Heart right ventricle (tissue), 16 donors: ENCODE measurements around the gene RHOU. TPM values are rescaled to one million over a fixed set of nuclear protein-coding genes. Genes with fewer than 3 reads are reported as not detected.

Experiments used
- ATAC-seq, 8 donors: fragments of 200-7000 bp; cut with Tn5 transposase; one replicate each; pipeline ENCODE4 v1.9.1; 2020; ENCODE audit warnings: mild to moderate bottlenecking in 8 of 8, moderate library complexity in 8 of 8, moderate number of reproducible peaks in 1 of 8
- DNase-seq, 2 donors: peaks; one replicate each; pipeline ENCODE4 v3.0.0-alpha.2; 2020
- H3K27ac ChIP-seq, 10 donors: fragments of 200-600 bp; sonication (generic) in 2 of 10; one replicate each; pipeline versions ENCODE4 v1.5.0 to v1.8.0; 2020 to 2022; ENCODE audit warnings: mild to moderate bottlenecking in 3 of 10
- H3K27me3 ChIP-seq, 7 donors: fragments of 200-600 bp; one replicate each; pipeline ENCODE4 v1.8.0; 2021 to 2022; ENCODE audit warnings: mild to moderate bottlenecking in 2 of 7
- H3K36me3 ChIP-seq, 9 donors: fragments of 200-600 bp; sonication (generic) in 1 of 9; one replicate each; pipeline versions ENCODE4 v1.5.0 to v1.8.0; 2020 to 2022; ENCODE audit warnings: mild to moderate bottlenecking in 2 of 9
- H3K4me1 ChIP-seq, 9 donors: fragments of 200-600 bp; sonication (generic) in 1 of 9; one replicate each; pipeline versions ENCODE4 v1.5.0 to v1.8.0; 2020 to 2022; ENCODE audit warnings: mild to moderate bottlenecking in 4 of 9
- H3K4me3 ChIP-seq, 10 donors: fragments of 200-600 bp; sonication (generic) in 2 of 10; one replicate each; pipeline versions ENCODE4 v1.5.0 to v1.8.0; 2020 to 2022; ENCODE audit warnings: mild to moderate bottlenecking in 7 of 10, moderate library complexity in 2 of 10
- H3K9me3 ChIP-seq, 11 donors: fragments of 200-600 bp in 10 of 11; sonication (generic) in 2 of 11; one replicate each; pipeline versions ENCODE4 v1.5.0 to v1.8.0; 2013 to 2022; ENCODE audit warnings: mild to moderate bottlenecking in 2 of 11, control low read depth in 1 of 11, moderate library complexity in 1 of 11
- WGBS, 2 donors: extraction: QIAGEN DNeasy Blood & Tissue Kit; methylation state at CpG; one replicate each; pipeline ENCODE4 v1.1.7; 2013; ENCODE audit warnings: inconsistent platforms in 1 of 2; 5-methylcytosine and 5-hydroxymethylcytosine counted together
- intact Hi-C, 10 donors: fragments of 100-400 bp; cut with DNase I; formaldehyde crosslinking; loops; one replicate each; pipeline versions ENCODE4 v1.11.1 to v1.14.2; 2022
- polyA plus RNA-seq, 2 donors: library from polyadenylated mRNA; stranded (reverse); fragments of 200-250 nt; gene quantifications; one replicate each; pipeline ENCODE4 v1.2.3, GENCODE V29; 2013
- total RNA-seq, 10 donors: library from RNA; stranded (reverse); fragmentation: NEBNext Ultra II Directional in 3 of 10; extraction: Animal tissue kit (Norgen Biotek cat#: 25700) in 3 of 10; gene quantifications; one replicate each; pipeline versions ENCODE4 v1.2.1 to v1.2.4, GENCODE V29; 2021 to 2023
- TF ChIP-seq, protein P1 (sequence below), 9 donors: fragments of 200-600 bp; sonication (generic) in 2 of 9; IDR thresholded peaks; one replicate each; pipeline versions ENCODE4 v1.5.0 to v1.8.0; 2021 to 2022; ENCODE audit warnings: antibody characterized with exemption in 9 of 9, mild to moderate bottlenecking in 5 of 9, moderate library complexity in 1 of 9
- donor health status: Arrhythmogenic right ventricular cardiomyopathy.
- donor health status: ischemic (EF 13 %, LVEDD 7.1; RV severe dilation, severe dysfunction).
- donor health status: healthy with polysubstance abuse.
- donor health status: DM: no; HTN: yes; CAD: no.
- donor health status: DM: no; HTN: no; CAD: no.
- donor health status: ischemic (EF 25% LVEDD 6.9; RV normal size, moderate dysfunction).
- donor health status: ischemic (EF 25% LVEDD 5.7; RV mildly dilated, moderate dysfunction).
- donor health status: healthy.
- donor health status: DM: yes; HTN: yes; CAD: no.
- donor health status: Ischemic cardiomyopathy.
- donor health status: ischemic (EF 35%, LVEDD 5.7; RV mildly dilated, moderate dysfunction).
- donor health status: nonischemic (EF 11% LVEDD 7.7; RV severe dilation, severe dysfunction).
- donor health status: DM: yes; HTN: yes; CAD: no.
- donor health status: PGD.
- donor health status: ischemic (EF 29% LVEDD 5.4; RV normal size, mild dysfunction).
- donor health status: nonischemic (EF 23%, LVEDD 6.1; RV moderate dilation, normal function).

Gene RHOU
- total and polyA plus RNA-seq, 12 donors = 1.00 to 10.8 (median 3.3) TPM

- peaks cover 0 to 5% (median 0%) of the 10 kb centered on the region in 9 donors for H3K4me1 ChIP-seq
- 47 to 66% methylated on average over 3 of the region's 3 CpGs for WGBS, 2 donors
Measured at GRCh38 chr1:228763561-228763960, 28.3 kb downstream of the RHOU start.

DNA sequence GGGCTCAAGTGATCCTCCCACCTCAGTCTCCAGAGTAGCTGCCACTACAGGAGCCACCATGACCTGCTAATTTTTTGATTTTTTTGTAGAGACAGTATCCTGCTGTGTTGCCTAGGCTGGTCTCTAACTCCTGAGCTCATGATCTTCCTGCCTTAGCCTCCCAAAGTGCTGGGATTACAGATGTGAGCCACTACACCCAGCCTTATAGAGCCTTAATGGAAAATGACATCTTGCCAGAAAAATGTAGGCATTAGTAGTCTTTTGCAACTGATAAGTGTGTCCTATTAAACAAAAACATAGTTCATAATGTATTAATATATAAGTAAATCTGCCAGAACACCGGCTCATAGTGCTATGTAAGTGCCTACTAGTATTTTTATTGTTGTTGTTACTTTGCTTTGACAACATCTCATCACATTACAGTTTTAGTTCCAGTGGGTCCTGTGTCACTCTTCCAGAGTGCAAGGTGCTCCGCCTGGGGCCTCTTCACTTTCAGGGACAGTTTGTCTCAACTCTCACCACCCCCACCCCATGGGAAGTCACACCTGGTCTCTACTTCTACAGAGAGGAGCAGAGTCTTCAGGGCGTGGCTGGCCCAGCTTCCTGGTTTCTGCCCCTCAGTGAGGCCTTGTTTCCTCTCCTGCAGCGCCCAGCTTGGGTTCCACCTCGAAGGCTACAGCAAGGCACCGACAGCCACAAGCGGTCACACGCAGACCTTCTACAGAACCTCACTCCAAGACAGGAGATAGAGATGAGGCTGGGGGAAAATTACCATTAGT is 30.1 kb downstream of the RHOU start:
- no peak for ATAC-seq
- WGBS, 2 donors = 84 to 85% methylated on average over 8 of the region's 8 CpGs

More at GRCh38 chr1:228763561-228763960, 28.3 kb downstream of the RHOU start:
- TF ChIP-seq, protein P1, sequence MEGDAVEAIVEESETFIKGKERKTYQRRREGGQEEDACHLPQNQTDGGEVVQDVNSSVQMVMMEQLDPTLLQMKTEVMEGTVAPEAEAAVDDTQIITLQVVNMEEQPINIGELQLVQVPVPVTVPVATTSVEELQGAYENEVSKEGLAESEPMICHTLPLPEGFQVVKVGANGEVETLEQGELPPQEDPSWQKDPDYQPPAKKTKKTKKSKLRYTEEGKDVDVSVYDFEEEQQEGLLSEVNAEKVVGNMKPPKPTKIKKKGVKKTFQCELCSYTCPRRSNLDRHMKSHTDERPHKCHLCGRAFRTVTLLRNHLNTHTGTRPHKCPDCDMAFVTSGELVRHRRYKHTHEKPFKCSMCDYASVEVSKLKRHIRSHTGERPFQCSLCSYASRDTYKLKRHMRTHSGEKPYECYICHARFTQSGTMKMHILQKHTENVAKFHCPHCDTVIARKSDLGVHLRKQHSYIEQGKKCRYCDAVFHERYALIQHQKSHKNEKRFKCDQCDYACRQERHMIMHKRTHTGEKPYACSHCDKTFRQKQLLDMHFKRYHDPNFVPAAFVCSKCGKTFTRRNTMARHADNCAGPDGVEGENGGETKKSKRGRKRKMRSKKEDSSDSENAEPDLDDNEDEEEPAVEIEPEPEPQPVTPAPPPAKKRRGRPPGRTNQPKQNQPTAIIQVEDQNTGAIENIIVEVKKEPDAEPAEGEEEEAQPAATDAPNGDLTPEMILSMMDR (IDR thresholded peaks at IDR 0.05) = no peak
- intact Hi-C loops = no loop called here
- no peaks in the 10 kb centered on the region for H3K36me3 ChIP-seq
- no peak overlapping the region for H3K4me3 ChIP-seq
- H3K27ac ChIP-seq = no peak overlapping the region
- no peak for ATAC-seq
- peaks cover 0 to 59% (median 15%) of the 10 kb centered on the region in 7 donors for H3K27me3 ChIP-seq
- no peaks in the 10 kb centered on the region for H3K9me3 ChIP-seq
- no peak for DNase-seq

DNA sequence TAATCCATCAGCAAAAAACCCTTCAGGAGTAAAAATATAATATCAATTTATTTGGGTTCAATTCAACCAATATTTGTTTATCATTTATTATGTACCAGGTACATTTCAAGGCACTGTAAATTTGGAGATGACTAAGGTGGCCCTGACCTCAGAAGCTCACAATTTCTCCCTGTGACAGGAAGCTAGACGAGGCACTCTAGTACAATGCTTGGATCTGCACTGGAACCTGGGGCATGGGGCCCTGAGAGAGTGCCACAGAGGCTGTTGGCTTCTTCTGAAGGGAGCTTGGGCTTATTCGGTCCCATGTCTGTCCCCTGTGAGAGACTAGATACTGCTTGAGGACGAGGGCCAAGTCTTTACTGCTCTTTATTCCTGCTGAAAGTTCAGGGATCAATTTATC is 31.5 kb downstream of the RHOU start:
- no peak overlapping the region for H3K27ac ChIP-seq
- DNase-seq (no peak), ATAC-seq (no peak)
- intact Hi-C loops = no loop called here
- TF ChIP-seq, protein P1 (IDR thresholded peaks at IDR 0.05) = no peak
- WGBS, 2 donors = 85 to 86% methylated on average over 3 of the region's 3 CpGs
- H3K4me1 ChIP-seq = peaks cover 0 to 5% (median 0%) of the 10 kb centered on the region in 9 donors
- H3K4me3 ChIP-seq = no peak overlapping the region
- H3K9me3 ChIP-seq = no peaks in the 10 kb centered on the region
- peaks cover 0 to 41% (median 14%) of the 10 kb centered on the region in 7 donors for H3K27me3 ChIP-seq
- no peaks in the 10 kb centered on the region for H3K36me3 ChIP-seq

More for the DNA sequence above, 30.1 kb downstream of the RHOU start:
- Histone ChIP-seq H3K36me3 (no peaks in the 10 kb centered on the region), H3K27ac (no peak overlapping the region), H3K9me3 (no peaks in the 10 kb centered on the region), H3K4me3 (no peak overlapping the region), H3K4me1 (peaks cover 0 to 5% (median 0%) of the 10 kb centered on the region in 9 donors), H3K27me3 (peaks cover 0 to 51% (median 18%) of the 10 kb centered on the region in 7 donors)
- intact Hi-C loops = no loop called here
- DNase-seq = no peak
- TF ChIP-seq, protein P1 (IDR thresholded peaks at IDR 0.05) = no peak

GRCh38 chr1:228767636-228768354 is 32.5 kb downstream of the RHOU start:
- TF ChIP-seq, protein P1 (IDR thresholded peaks at IDR 0.05) = no peak
- ATAC-seq (no peak), DNase-seq (no peak)
- 55 to 60% methylated on average over 6 of the region's 6 CpGs for WGBS, 2 donors
- Histone ChIP-seq H3K4me3 (no peak overlapping the region), H3K27me3 (peaks cover 0 to 41% (median 10%) of the 10 kb centered on the region in 7 donors), H3K36me3 (no peaks in the 10 kb centered on the region), H3K9me3 (no peaks in the 10 kb centered on the region), H3K27ac (no peak overlapping the region), H3K4me1 (peaks cover 0 to 5% (median 0%) of the 10 kb centered on the region in 9 donors)
- intact Hi-C loops = no loop called here
